ENCODE data around the gene QRICH2. TPM values are rescaled to one million over a fixed set of nuclear protein-coding genes. Genes with fewer than 3 reads are reported as not detected.

QRICH2 gene
- total RNA-seq, 1 donor from 2014 or later = 2.7 TPM

DNA sequence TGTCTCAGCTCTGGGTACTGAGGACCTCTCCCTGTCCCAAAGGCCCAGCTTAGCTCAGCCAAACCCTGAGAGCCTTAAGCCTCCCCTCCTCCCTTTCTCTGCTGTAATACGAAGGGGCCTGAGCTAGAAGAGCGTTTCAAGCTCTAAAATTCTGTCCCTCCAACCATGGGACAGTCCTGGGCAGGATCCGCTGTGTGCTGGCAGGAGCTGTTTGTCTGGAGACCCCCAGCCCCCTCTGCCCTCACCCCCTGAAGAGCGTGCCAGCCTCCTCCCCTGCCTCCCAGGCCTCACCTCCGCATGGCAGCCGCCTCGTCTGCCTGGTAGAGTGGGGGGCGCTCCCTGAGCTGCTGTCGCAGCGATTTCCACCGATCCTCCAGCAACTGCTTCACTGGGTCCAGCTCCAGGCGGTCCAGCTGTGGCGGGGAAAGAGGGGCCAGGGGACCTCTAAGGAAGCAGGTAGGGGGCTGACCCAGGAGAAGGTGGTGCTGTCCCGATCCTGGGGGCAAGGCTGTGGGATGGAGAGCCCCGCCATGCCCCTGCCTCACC, 28.3 kb downstream of the QRICH2 start:
- intact Hi-C loops (cut with micrococcal nuclease) = no loop called here
- DNase-seq (no peak), ATAC-seq (no peak)

DNA sequence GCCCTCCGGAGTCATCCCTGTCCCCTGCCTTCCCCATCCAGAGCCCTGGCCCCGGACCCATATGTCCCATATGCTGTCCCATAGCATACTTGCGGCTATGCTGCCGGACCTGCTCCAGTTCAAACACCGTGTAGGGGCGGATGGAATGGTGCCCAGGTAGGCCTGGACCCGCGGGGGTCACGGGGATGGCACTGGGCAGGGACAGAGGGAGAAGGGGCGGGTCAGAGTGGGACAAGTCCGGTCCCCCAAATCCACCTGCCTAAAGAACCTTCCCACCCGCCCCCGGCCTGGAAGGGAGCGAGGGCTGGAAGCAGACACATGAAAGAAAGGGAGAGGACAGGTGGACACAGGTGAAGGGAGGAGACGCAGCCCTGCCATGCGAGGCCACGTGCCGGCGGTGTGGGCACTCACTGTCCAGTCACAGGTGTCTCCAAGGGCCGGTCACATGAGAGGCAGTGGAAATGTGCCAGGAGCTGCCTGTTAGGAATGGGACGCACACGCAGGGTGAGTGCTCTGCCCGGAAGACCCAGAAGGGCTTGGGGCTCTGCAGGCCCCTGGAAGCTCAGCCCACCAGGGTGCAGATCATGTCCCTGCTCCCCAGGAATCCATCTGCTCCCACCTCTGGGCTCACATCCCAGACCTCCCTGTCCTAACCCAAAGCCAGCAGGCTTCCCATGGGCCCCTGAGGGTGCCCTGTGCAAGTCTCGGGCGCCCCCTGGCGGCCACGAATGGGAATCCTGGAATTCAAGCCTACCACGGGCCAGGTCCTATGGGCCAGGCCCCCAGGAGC, 28.9 kb downstream of the QRICH2 start:
- ATAC-seq = peak; percentile 88
- intact Hi-C loops (cut with micrococcal nuclease) = no loop called here
- DNase-seq = peak; percentile 94

DNA sequence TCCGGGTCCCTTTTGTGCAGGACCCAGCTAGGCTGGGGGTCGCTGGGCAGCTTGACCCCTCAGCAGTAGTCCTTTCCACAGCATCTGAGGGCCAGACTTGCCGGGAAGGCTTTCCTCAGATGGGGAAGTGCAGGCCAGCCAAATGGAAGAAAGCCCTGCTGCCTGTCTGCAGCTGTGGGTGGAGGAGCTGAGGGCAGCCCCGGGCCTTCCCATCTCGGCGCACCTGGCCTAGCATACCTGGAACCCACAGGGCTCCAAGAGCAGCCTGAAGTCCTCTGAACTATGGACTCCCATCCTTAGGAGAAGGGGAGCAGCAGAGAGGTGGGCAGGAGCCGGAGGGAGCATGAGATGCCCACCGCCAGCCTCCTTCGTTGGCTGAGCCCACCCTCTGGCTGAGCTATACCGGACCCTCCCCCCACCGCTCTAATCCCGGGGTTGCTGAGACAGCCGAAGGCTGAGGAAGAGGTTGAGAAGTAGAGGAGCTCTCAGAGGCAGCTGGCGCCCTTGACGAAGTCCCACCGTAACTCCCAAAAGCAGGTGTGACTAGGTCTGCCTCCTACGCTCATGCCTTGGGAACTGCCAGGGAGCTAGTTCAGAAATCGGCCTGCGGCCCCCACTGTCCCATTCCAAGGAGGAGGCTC, 29.7 kb downstream of the QRICH2 start:
- no peak for ATAC-seq
- no peak for DNase-seq
- intact Hi-C loops (cut with micrococcal nuclease) = no loop called here

DNA sequence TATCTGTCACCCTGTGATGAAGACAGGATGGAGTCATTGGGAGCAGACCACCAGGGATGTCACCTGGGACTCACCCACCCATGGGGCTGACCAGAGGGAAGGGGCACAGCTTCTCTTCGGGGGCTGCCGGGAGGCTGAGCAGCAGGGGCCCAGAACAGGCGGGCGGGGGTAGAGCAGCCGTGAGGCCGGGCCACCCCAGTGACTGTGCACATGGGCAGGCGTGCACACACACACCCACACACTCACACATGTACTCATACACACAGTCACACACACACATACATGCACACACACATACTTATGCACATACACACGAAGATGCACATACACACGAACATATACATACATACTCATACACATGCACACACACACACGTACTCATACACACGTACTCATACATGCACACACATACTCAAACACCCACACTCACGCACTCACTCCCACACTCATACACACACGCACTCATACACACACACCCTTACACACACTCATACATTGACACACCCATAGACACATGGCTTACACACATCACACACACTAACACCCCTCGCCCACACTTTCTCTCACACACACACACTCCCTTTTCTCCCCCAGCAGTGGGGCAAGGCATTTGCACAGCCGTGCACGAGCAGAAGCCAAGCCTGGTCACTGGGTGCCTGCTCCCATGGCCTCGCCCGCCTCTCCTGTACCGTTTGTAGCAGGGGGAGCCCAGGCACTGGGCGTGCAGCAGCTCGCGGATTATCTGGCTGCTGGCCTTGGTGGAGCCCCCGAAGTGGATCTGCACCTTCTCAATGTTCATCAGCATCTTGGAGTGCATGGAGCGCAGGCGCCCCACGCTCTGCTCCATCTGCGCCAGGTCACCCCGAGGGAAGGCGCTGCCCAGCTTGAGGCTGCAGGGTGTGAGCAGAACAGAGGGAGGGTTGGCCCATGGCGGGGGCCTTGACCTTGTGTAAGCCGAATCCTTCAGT, 30.5 kb downstream of the QRICH2 start:
- ATAC-seq (no peak), DNase-seq (no peak)
- intact Hi-C loops (cut with micrococcal nuclease) = no loop called here

DNA sequence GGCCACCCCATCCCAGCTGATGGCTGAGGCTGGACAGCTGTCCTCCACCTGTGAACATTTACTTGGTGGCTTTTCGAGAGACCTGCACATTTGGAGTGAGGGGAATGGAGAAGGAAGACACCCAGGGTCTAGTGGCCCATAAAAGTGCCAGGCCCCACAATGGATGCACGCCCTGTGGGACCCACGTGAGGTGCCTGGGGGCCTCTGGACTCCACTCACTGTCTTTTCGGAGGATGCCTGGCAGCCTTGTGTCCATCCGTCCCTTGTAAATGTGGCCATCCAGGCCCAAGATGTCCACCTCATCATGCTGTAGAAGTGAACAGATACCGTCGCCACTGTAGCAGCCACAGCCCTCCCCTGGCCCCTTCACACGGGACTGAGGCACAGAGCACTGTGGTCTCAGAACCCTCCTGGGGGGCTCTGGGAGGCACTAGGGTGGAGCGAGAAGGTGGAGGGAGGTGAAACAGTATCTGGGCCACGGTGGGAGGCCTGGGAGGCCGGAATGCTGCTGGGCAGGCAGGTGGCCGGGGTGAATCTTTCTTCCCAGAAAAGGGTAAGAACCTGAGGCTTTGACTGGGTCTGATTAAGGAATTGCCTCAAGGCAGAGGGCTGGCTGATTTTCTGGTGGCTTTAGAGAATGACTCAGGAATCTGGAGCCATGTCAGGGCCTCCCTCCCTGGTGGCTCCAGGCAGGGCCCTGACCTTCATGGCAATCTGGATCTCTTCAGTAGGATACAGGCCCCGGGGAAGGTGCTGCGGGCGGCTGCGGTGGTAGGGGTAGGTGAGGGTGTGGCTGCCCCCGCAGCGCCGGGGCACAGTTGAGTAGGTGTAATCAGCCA, 31.4 kb downstream of the QRICH2 start:
- ATAC-seq = no peak
- no peak for DNase-seq
- intact Hi-C loops (cut with micrococcal nuclease) = no loop called here

DNA sequence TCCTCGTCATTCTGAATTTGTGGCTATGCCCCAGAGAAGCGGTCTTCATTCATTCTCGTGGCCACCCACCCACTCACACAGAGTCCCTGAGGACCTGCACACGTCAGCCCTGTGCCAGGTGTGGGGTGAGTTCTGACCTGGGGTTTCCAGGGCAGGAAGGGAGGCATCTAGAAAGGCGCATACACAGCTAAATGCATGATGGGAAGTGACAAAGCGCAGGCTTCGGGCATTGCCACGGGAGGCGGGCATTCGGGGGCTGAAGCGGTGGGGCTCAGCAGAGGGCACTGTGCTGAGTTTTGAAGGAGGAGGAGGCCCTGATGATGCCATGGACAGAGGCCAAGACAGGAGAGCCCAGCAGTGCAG, 32.0 kb downstream of the QRICH2 start:
- intact Hi-C loops (cut with micrococcal nuclease) = no loop called here
- ATAC-seq = no peak
- no peak for DNase-seq

DNA sequence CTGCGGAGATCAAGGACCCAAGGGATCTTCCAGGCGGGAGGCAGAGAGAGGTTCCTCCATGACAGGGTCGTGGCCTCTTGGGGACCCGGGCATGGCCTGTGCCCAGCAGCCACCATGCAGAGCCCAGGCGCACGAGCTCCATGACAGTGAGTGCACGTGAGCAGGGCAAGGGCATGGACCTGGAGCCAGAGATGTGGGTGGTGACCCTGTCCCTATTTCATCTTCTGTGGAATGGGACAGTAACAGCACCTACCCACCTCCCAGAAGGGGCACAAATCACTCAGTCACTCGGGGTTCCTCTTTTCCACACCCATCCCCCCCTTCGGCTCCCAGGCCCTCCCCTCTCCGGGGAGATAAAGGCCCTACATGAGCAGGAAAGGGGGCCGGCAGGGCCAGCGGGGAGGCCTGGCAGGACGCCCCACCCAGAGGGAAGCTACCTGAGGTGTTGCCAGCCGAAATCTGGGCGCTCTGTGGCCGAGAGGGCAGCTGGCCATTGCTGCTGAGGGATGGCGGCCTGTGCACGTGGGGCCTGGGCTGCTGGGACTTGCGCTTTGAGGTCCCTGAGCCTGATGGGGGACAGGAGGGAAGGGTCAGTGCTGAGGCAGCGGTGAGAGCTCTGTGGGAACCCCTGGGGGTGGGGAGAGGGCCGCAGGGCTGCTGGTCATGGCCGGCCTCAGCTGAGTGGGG, 32.6 kb downstream of the QRICH2 start:
- no peak for DNase-seq
- ATAC-seq = no peak
- intact Hi-C loops (cut with micrococcal nuclease) = no loop called here

DNA sequence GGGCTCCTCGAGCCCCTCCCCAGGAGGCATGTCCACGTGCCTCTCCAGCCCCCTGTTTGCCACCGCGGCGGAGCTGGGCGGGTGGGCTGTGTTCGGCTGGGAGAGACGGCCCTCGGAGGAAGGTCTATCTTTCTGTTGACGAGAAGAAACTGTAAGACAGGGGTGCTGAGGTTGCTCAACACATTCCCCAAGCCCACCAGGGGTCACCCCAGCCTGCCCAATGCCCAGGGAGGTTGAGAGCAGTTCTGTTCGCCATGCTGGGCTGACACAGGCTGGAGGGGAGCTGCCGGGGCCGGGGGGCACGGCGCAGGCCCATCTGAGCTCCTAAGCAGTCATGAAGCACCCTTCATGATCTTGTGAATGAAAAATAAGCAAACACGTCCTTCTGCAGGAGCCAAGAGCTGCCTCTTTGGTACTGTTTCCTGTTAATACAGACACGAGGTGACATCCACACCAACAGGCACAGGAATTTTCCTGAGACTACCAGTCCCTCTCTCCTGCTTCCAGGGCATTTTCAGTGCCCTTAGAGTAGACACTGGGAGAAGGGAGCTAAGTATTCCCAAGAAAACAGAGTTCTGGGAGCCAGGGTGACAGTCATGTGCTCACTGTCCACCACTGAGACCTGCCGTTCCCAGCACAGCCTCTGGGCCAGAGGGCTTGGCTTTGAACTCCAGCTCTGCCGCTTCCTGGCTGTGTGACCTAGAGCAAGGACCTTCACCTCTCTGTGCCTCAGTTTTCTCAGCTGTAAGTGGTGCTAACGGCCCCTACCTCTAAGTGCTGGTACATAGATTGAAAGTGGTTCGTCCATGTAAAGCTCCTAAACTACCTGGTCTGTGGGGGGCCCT, 33.7 kb downstream of the QRICH2 start:
- ATAC-seq (no peak), DNase-seq (no peak)
- intact Hi-C loops (cut with micrococcal nuclease) = no loop called here

DNA sequence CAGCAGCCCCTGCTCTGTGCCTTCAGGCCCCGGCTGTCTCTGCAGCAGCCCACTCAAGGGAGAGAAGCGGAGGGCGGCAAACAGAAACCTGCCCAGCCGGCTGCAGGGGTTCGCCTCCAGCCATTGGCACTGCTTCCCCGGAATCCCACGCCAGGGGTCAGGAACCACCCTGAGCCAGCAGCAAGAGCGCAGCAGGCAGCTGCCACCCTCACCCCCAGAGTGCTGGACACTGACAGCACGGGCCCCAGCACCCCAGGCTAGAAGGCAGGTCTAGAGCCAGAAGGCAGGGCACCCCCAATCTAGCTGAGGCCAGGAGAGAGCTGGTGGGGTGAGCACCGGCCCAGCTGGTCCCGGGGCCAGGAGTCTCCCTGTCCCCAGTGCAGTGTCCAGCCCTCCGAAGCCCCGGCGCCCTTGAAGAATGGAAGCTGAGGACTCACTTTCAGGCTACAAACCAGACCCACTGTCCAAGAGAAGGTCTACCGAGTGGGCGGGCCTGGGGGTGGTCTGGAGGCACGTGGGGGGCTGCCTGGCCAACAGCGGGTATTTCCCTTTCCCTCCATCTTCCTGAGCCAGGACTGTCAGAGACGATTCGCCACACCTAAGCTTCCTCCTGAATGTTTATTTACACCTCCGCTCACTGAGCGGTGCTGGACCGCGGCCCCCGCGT, 34.5 kb downstream of the QRICH2 start:
- intact Hi-C loops (cut with micrococcal nuclease) = no loop called here
- no peak for DNase-seq

DNA sequence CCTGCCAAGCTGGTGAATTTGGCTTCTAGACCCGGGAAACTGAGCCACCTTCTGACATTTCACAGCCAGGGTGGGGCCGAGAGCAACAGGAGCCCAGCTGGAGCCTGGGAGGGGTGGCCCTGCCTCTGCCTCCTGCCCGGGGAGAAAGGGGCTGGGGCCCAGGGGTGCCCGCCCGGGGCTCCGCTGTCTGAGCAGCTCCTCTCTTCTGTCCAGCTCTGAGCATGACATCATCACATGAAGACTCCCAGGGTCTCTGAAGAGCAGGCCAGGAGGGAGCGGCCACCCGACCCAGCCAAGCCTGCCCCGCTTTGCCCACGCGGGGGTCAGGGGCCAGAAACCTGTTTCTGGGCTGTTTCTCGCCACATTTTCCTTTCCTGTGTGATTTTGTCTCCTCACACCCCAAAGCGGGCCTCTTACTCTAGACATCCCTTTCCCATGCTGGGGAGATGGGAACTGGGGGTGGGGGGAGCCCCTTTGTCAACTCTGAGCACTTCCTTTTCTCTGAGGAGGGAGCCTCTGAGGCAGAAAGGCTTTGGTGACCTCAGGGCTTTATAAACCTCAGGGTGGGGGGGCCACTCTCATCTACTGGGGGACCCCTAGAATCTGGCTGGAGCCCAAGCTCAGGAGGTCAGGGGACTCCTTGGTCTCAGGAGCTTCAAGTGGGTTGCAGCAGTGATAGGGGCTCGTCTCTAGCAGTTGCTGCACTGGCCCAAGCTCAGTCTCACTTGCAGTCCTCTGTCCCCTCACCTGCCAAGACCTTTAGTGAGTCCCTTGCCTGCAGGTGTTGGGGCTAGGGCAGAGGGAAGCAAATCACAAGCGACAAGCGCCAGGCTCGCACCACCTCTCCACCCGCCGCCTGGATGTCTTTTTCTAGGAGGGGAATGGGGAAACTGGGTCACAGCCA, 35.3 kb downstream of the QRICH2 start:
- ATAC-seq (peak; percentile 4), DNase-seq (no peak)
- intact Hi-C loops (cut with micrococcal nuclease) = no loop called here

More for the DNA sequence above, 34.5 kb downstream of the QRICH2 start:
- no peak for ATAC-seq

DNA sequence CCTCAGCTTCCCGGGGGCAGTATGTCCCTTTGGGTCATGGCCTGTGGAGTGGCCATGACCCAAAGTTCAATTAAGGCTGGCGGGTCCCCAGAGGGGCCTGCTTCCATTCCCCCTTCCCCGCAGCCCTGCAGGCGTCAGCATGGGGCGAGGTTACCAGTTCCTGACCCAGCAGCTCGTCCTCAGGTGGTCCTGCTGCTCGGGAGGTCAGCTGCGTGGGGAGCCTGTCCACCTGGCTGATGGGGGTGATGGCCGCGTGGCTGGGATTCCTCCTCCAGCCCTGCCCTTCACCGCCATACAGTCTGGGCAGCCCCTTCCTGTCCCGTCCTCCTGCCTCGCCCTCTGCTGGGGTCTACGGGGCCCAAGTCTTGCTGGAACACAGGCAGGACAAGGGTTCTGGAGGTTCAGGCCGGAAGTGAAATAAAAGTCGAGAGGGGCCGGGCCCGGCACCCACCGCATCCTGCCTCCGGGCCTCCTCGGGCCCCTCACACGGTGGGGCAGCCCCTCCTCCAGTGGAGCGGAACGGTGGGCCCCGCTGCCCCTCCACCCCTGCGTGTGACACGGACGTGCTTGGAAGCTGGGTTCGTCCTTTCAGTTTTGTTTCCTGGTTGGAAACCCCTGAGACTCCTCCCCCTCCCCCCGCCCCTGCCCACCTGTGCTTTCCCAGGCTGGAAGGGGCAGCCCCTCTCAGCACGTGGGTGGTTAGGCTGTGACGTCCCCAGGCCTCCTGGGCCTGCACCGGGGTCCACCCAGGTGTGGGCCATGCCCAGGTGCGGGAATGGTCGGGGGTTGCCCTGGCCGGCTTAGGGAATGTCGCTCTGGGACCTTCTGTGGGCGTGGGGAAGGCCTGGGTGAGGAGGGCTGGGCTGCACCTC, 36.2 kb downstream of the QRICH2 start:
- DNase-seq (no peak), ATAC-seq (peak; percentile 3)
- intact Hi-C loops (cut with micrococcal nuclease) = no loop called here

DNA sequence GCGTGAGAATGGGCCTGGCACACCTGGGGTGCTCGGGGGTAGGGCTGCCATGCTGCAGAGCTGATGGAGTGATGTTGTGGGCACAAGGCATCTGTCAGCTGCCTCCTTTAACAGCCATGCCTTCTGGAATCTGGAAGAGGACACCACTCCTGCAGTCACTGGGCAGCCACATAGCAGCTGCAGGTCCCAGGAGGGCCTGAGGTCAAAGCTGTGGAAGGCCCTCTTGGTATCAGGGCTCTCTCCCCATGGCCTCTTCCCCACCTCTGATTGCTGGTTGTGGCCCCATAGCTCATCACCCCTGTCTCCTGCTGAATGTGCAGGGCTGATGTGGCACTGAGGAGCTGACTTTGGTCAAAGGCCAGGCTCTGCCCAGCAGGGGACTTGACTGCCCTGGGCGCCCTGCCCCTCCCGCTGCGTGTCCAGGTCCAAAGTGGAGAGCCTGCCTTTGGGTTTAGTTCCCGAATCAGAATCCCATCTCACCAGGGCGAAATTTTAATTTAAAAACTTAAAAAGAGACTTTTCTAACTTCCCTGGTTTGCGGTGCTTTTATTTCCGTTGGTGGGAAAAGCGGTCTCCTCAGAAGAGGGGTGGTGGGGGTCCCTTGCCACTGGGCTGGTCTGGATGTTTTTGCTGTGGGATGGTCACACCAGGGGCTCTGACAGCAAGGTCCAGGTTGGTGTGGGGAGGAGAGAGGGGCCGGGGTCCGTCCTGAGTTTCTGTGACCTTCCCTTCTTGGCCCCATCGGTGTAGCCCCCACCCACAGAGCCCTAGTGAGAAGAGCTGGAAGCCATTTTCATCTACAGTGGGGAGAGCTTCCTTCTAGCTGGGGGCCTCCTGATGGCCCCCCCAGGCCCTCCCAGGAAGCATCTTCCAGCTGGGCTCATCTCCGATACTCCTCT, 37.1 kb downstream of the QRICH2 start:
- intact Hi-C loops (cut with micrococcal nuclease) = no loop called here
- ATAC-seq (no peak), DNase-seq (no peak)

DNA sequence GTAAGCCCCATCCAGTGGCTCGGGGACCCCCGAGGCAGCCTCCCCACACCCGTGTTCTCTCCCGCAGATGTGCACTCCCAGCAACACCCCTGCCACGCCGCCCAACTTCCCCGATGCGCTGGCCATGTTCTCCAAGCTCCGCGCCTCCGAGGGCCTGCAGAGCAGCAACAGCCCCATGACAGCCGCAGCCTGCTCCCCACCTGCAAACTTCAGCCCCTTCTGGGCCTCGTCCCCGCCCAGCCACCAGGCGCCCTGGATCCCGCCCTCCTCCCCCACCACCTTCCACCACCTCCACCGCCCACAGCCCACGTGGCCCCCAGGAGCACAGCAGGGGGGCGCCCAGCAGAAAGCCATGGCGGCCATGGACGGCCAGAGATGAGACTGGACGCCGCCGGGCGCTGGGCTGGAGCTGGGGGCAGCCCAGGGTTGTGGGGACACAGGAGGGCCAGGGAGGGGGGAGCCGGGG, 37.9 kb downstream of the QRICH2 start:
- DNase-seq = no peak
- no peak for ATAC-seq
- intact Hi-C loops (cut with micrococcal nuclease) = no loop called here

Data from left ventricle myocardium superior (tissue), 1 donor.